Measurements from ENCODE around the gene CASZ1.

Gene CASZ1

DNA sequence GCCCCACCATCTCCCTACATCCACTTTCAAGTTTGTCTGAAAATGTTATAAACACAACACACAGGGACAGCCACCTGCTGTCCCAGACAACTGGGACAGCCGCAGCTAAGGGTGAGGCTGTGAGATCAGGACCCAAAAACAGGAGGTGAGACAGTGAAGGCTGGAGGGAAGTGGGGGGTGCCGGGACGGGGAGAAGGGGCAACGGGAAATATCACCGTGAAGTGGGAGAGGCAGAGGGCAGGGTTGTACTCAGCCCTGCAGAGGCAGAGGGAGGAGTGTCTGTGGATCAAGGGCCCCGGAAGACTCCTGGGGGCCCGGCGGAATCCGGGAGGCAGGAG is 114.4 kb downstream of the CASZ1 start:
- no peak for DNase-seq

DNA sequence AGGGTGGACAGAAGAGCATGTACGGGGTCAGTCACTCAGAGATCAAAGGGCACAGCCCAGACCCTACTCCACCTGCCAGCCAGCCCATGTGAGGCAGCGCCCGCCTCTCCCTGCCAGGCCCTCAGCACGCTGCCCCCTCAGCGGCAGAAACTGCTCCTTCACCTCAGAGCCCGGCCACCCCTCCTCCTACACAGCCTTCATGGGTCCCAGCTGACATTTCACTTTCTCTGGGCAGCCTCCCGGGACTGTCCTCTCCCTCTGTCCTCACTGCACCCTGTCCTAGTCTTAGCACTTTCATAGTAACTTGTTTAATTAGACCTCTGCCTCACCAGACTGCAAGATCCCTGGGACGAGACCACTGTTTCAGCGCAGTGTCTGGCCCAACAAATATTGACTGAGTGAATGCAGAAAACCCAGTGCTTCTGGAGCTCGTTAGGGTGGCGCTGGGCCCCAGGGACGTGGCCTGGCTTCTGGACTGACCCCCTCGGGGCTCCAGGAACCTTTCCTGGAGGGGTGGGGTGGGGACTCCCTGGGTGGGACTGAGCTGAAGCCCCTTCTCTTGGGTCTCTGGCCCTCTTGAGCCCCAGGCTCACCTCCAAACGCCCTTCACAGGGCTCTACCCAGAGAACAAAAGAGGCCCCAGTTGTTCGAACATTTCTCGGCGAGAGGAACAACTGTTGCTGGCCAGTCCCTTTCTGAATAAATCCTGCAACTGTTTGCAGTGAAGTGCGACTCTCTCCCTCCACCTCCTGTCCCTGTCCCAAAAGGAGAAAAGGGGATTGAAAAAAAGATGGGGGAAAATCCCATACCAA is 114.9 kb downstream of the CASZ1 start:
- no peak for DNase-seq

DNA sequence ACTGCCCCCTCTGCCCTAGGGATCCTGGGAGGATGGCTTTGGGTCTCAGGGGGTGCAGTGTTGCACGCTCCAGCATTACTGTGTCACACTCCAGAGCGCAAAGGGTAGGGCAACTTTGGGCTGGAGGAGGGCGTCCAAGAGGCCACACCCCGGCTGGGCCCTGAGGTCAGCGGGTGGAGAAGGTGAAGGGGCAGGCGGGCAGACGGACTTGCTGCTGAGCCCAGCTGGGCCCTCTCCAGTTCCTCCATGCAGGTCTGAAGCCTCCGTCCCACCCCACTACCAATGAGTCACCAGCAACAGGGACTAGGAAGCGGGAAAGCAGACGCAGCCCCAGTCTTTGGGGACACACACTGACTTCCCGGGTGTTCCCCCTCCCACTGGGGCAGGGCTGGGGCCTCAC is 116.0 kb downstream of the CASZ1 start:
- DNase-seq: no peak

GRCh38 chr1:10679496-10680220 is 116.8 kb downstream of the CASZ1 start:
- DNase-seq: no peak

DNA sequence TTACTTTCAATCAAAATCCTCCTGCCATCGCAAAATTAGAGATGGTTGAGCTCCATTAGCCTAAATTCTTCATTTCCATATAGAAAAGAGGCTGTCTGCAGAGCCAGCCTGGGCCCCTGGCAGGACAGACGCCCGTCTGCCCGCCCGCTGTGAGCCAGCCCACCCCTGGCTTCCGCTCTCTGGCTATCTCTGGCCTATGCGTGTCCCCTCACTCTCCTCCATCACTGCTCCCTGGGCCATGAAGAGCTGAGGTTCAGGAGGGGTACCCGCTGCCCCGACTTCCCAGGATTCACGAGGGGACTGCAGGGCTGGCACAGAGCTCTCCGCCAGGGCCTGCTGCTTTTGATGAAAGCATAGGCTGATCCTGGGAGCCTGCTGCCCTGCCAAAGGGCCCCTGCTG is 117.6 kb downstream of the CASZ1 start:
- no peak for DNase-seq

DNA sequence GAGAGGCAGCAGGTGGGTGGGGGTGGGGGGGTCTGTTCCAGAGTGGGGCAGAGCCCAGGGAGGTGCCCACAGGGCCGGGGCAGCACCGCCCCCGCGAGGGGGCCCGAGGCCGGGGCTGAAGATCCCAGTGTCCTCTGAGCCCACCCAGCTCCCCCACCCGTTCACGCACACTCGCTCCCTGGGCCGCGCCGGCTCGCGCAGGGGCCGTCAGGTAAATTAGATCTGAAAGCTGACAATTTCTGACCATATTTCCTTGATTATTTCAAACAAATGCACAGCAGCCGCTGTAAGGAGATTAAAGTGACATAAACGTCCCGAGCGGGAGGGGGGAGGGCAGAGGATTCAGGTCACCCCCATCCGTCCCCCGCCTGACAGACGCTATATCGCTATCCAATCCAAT is 118.0 kb downstream of the CASZ1 start:
- DNase-seq: no peak

- no peak for DNase-seq
Measured at GRCh38 chr1:10677491-10678391, 118.7 kb downstream of the CASZ1 start.

- no peak for DNase-seq
Measured at GRCh38 chr1:10676963-10677362, 119.5 kb downstream of the CASZ1 start.

DNA sequence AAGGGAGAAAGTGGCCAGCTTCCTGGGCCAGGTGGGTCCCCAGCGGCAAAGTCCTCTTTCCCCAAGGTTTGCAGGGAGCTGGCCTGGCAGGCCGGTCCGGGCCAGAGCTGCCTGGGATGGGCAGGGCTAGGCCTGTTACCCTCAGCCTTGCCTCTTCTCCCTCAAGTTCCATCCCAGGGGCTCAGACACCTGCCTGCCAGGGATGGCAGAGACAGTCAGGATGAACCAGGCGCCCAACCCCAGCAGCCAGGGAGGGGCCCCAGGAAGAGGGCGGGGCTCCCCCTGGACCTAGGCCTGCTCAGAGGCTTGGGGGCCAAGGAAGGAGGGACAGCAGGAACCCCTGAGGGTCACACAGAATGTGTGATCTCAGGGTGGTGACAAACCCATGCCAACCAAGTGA is 120.6 kb downstream of the CASZ1 start:
- no peak for DNase-seq

GRCh38 chr1:10674700-10675609 is 121.5 kb downstream of the CASZ1 start:
- no peak for DNase-seq

- no peak for DNase-seq
Measured at GRCh38 chr1:10674222-10674621, 122.2 kb downstream of the CASZ1 start.

DNA sequence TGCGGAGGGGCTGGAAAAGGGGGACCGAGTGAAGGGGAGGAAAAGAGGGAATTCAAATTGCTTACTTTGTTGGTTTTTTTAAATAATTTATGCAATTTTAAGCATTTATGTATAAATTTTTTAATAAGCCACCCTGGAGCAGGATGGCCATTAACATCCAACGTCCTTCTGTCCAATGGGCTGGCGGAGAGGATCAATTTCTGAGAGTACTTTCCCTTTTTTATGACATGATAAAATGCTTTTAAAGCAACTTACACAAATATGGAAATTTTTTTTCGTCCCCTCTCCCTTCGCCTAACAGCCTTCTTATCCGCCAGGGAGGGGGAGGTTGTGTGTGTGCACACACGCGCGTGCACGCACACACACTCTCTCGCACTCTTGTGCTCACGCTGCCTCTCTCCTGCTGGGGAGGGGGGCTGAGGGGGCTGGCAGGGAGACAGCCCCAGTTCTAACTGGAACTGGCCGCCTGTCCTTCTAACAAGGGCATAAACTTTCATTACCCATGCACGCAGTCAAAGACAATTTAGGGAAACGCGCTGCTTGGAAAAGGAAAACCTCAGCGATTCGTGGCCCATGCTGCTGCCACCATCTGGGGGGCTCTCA is 123.2 kb downstream of the CASZ1 start:
- no peak for DNase-seq

DNA sequence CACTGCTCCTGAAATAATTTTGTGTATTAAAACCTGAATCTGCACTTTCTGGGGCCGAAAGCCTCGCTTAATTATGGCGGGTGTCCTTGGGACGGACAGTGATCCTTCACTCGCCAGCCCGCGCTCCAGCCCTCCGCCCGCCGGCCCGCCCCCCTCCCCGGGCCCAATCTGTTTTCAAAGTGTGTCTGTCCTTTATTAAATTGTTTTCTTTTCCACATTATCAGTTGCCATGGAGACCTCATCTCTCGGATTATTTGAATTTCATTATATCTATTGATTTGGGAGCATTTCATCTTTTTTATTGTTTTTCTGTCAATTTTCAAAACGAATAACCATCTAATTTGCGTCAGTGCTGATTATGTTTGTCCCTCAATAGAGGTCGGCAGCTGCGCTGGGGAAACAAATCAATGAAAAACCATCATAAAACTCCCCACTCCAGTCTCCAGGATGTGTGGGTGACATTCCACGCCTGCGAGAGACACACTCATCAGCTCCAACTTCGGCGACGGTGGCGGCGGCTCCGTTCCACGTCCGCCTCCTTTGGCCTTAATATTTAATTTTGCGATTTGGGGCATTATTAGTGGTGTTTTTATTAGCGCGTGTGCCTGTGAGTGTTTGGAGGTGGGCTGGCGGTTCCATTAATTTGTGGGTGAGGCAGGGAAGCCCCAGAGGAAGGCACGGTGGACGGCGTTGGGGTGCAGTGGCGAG is 123.9 kb downstream of the CASZ1 start:
- DNase-seq: no peak

- no peak for DNase-seq
Measured at GRCh38 chr1:10671622-10672342, 124.7 kb downstream of the CASZ1 start.

GRCh38 chr1:10671090-10671489 is 125.4 kb downstream of the CASZ1 start:
- no peak for DNase-seq

GRCh38 chr1:10670190-10670589 is 126.3 kb downstream of the CASZ1 start:
- no peak for DNase-seq

DNA sequence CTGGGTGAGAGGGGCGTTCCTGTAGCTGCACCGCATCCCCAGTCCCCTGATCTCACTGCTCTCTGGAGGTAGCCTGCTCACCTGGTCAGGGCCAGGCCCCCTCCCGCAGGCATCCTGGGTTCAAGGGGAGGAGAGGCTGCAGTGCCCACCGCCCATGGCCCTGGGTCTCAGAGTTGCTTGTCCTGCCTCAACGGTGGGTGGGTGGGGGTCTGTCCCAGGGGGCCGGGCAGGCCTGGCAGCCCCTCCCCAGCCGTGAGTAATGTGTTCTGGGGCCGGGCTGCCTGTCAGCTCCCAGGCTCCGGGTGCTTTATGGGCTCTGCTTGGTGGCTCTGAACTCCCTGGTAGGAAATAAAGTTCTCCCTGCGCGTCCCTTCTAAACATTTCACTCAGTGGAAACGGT is 126.9 kb downstream of the CASZ1 start:
- DNase-seq: no peak

DNA sequence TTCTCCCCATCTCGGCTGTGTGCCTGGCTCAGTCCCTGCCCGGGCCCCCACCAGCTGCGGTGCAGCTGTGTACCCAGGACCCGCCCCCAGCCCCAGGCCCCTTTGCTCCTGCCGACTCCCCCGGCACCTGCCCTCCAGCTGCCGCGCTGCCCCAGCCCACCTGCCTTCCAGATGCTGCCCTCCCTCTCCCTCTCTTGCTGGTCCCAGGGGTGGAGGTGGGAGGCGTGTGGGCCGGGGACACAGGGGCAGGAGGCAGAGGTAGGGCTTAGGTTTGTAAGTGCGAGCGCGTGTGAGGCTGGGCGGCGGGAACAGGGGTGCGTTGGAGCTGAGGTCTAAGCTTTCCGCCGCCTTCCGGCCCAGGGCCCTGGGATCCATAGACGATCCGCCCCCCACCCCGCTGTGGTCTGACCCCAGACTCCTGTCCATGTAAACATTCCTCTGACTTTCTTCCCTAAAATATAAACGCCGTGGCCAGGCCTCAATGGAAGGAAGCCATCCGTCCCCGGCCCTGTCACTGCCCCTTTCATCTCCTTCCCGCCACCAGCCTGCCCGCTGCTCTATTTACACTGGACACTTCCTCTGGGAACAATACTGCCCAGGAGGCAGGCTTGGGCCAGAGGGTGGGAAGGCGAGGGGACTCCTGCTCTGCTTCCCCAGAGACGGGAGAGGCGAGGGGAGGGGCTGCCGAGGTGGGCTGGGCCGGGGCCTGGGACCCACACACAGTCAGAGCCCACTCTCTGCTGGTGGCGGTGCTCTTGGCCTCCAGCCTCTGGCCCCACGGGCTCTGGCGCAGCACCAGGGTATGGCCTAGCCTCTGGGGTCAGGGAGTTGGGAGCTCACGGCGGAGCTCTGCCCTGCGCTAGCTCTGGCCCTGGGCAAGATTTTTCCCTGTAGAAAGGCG is 128.3 kb downstream of the CASZ1 start:
- DNase-seq: no peak
